GM18498 (cell line): ENCODE data around the gene C2orf74.
"Not testable (repeated sequence)": the region's sequence is repeated elsewhere in the genome, so short reads cannot be mapped to it uniquely, and the experiment has no call there.

Experiments
- ATAC-seq: cut with Tn5 transposase; IDR thresholded peaks from one replicate; pipeline ENCODE4 v1.9.1; 2021; ENCODE audit warnings: mild to moderate bottlenecking, moderate library complexity; ENCODE audit not compliant: unreplicated experiment

C2orf74 gene

DNA sequence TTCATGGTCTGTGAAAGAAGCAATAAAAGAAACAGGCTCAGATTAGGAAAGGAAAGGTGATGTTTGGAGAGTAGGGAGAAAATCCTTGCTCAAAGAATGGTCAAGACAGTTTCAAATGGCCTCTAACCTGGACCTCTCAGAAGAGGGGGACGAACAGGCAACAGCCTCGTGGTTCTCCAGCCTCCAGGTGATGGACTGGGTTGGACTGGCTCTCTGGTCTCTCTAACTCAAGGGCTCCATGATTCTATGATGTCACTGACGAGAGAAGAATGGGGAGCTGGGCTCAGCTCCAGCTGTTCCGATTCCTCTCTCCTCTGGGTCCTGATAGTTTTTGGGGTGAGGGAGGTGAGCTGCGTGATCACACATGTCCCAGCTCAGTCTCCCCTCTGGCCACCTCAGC, at the start of gene C2orf74:
Gene C2orf74 (plus strand): TSS at position 301 of the 400 bp plus-strand sequence. CDS start 327 bp downstream, outside the sequence.
- no peak for ATAC-seq

GRCh38 chr2:61114147-61114546, 47.8 kb upstream of the C2orf74 start:
- ATAC-seq, result no peak

- no peak for ATAC-seq
Measured at GRCh38 chr2:61116302-61116701, 45.7 kb upstream of the C2orf74 start.

DNA sequence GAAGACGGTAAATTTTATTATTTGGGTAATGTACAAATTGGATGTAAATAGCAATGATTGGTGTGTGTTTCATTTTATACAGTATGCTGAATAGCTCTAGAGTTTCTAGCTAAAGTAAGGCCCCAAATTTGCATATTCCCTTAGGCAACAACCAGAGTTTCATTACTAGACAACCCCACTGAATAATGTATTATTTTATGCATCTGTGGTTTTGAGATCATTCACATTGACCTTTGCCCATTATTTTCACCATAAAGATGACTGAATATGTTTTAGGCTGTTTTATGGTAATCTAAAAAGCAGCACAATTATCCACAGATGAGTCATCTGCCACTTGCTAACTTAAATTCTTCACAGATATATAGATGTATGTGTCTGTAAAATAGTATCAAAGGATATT, 44.5 kb upstream of the C2orf74 start:
- peak; percentile 66 for ATAC-seq

DNA sequence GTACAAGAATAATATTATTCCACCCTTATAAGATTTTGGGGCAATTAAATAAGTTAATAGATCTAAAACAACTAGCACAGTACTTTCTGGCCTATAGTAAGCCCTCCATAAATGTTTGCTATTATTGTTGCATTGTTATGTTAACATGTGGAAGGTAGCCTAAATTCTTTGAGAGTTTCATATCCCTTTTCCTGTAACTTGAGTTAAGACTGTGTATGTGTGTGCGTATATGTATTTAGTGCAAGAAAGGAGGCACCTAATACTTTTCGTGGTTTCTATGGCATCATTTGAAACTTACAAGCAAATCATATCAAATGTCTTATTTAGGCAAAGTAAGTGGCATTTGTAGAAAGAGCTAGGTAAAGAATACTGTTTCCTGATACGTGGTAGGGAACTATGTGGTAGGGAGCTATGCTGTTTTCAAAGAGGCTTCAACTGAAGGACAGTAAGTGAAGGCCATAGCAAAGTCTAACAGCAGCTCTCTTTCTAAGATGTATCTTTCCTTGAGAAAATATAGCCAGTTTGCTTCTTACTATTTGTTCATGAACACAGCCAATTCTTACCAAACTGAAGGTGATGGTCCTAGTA, 36.8 kb upstream of the C2orf74 start:
- ATAC-seq, result no peak

DNA sequence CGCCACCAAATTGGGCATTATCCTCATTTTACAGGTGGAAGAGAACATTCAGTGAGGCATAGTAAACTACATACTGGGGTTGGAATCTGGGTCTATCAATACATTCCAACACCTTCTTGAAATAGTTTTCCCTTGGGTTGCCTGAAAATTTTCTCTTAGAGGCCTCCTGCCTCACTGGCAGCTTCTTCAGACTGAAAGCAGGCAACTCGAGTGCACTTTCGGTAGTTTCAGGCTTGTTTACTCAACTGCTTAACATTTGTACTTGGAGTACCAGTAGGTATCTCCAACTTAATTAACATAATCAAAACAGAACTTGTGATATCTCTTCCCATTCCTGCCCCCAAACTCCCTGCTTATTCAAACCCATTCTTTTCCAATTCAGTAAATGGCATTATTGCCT, 36.2 kb upstream of the C2orf74 start:
- ATAC-seq, result no peak

DNA sequence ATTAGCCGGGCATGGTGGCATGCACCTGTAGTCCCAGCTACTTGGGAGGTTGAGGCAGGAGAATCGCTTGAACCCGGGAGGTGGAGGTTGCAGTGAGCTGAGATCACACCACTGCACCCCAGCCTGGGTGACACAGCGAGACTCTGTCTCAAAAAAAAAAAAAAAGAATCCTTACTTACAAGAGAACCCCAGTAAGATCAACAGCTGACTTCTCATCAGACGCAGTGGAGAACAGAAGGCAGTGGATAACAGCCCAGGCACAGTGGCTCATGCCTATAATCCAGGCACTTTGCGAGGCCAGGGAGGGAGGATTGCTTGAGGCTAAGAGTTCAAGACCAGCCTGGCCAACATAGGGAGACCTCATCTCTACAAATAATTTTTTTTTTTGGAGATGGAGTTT, 33.9 kb upstream of the C2orf74 start:
- not testable (repeated sequence) for ATAC-seq

GRCh38 chr2:61134141-61134540, 27.8 kb upstream of the C2orf74 start:
- ATAC-seq, result no peak

DNA sequence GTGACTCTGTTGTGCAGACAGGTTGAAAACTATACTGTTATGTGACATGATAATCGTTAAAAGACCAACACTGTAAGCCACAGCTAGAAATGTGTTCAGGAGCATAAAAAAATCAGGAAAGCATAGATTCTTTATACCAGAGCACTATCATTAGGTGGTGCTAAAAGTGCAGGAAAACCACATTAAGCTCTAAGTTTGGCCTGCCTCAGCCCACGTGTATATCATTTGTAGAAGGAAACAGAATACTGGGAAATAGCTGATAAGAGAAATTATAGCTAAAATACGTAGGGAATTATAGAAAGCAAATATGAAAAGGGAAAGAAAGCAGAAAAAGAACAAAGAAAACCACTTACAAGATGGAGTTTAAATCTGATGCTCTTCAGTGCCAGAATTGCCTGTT, 26.5 kb upstream of the C2orf74 start:
- ATAC-seq, result no peak

GRCh38 chr2:61138859-61139258, 23.1 kb upstream of the C2orf74 start:
- no peak for ATAC-seq

DNA sequence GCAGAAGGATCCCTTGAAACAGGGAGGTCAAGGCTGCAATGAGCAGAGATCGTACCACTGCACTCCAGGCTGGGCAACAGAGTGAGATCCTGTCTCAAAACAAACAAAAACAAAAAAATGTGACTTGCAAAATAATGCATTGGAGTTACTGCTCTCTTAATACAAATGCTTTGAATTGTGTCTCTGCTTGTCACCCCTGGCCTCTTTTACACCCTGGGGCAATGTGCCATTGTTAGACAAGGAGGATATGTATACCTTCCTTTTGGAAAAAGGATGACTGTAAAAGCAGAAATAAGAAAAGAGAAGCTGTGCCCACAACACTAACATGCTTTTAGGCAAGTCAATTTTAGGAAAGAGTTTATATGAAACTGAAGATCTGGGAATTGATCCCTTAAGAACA, 20.8 kb upstream of the C2orf74 start:
- no peak for ATAC-seq

DNA sequence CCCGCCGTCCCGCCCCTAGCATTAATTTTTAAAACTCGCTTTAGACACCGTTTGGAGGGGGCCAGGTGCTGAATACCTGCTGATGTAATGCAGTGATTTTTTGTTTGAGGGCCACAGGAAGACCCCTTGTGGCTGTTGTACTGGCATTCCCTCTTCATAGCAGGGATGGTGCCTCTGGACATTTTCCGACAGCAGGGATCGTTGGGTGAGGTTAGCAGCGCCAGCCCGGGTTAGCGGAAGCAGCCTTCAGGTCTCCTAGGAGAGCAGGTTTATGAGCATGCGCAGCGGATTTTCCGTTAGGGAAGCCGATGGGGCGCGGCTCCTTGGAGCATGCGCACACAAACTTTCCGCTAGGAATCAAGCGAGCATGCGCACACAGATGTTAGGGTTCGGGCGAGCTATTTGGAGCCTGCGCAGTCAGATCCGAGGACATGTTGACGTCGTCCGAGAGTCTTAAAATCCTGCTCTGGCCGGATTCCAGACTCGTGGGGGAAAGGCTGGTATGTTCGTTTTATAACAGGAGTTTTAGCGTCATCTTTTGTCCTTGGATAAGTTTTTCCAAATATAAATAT, 17.2 kb upstream of the C2orf74 start:
- peak; percentile 92 for ATAC-seq

DNA sequence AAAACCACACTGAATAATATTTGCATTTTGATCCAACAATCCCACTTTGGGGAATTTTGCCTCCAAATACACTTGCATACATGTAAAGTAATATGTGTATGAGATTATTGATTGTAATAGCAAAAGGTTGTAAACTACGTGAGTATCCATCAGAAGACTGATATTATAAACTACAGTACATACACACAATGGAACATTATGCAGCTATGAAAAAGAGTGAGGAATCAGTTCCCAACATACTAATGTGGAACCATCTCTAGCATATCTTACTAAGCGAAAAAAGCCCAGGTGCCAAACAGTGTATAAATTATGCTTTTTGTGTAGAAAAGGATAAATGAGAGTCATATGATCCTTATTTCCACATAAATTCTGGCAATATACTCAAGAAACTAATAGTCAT, 16.0 kb upstream of the C2orf74 start:
- ATAC-seq, result no peak

- not testable (repeated sequence) for ATAC-seq
Measured at GRCh38 chr2:61148091-61148490, 13.9 kb upstream of the C2orf74 start.

DNA sequence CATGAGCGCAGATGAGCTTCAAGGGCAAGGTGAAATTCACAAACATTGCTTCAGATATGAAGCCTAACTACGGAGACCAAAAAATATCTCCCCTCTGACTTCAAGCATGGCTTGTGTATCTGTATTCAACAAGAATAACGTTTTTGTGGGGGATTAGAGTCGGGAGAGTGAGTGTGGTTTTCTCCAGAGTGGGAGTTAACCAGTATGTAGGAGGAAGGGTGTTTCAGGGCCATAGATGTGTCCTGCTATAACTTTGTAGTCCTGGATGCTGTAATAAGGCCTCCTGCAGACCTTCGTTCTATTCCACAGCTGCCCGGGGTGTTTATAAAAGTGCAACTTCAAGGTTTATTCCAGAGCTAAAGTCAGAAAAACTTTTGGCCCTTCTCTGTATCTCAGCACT, 12.9 kb upstream of the C2orf74 start:
- no peak for ATAC-seq

DNA sequence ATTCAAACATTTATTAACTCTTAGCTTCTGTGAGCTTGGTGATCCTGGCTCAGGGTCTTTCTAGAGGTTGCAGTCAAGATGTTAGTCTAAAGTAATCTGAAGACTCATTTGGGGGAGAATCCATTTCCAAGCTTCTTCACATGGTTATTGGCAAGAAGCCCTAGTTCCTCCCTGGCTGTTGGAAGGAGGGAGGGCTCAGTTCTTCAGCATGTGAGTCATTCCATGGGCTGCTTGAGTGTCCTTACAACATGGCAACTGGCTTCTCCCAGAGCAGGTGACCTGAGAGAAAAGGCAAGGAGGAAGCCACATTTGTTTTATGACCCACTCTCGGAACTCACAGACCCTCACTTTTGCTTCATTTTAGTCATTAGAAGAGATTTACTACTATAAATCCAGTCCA, 10.6 kb upstream of the C2orf74 start:
- ATAC-seq, result no peak

- ATAC-seq, result no peak
Measured at GRCh38 chr2:61157371-61158003, 4.5 kb upstream of the C2orf74 start.

DNA sequence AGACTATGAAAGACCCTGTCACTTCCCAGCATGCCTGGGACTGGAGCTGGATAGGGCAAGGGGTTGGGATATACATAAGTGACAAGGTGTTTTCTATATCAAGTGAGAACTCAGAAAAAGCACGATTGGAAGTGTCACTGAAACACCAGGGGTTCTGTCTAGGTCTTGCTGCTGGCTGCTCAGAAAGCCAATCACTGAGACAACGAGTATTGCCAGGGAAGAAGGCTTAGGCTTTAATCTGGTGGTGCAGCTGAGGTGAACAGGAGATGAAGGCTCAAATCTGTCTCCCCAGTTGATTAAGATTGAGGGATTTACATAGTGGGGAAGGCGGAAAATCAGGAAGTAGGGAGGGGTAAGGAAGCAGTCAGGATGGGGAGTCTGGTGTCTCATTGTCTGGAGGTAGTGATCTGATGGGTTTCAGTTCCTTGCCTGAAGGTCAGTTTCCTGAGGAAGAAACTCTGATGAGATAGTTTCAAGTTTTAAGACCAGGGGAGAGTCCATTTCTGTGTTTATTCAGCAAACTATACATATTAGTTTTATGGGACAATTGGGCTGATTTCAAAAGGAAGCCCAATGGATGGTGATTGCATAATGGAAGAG, 3.5 kb upstream of the C2orf74 start:
- no peak for ATAC-seq

DNA sequence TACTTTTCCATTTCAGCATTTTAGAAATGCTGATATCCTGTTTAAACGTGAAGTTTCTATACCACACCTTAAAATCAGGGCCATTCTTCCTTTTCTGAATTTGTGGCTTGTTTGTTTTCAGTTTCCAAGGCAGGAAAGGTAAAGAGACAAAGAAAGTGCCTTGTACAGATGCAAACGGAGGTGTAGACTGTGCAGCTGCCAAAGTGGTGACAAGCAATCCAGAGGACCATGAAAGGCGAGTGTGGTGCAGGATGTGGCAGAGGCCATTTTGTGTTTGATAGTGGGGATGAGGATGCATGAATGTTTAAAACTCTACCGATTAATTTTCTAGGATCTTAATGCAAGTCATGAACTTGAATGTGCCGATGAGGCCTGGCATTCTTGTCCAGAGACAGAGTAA, 733 bp downstream of the C2orf74 start:
- ATAC-seq, result no peak

DNA sequence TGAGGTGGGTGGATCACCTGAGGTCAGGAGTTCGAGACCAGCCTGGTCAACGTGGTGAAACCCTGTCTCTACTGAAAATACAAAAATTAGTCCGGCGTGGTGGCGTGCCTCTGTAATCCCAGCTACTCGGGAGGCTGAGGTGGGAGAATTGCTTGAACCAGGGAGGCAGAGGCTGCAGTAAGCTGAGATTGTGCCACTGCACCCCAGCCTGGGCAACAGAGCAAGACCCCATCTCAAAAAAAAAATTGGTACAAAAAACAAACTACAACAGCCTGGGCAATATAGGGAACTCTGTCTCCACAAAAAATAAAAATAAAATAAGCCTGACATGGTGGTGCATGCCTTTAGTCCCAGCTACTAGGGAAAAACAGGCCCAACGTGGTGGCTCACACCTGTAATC, 3.1 kb downstream of the C2orf74 start:
- not testable (repeated sequence) for ATAC-seq

- ATAC-seq, result no peak
Measured at GRCh38 chr2:61165946-61166345, 4.0 kb downstream of the C2orf74 start.

DNA sequence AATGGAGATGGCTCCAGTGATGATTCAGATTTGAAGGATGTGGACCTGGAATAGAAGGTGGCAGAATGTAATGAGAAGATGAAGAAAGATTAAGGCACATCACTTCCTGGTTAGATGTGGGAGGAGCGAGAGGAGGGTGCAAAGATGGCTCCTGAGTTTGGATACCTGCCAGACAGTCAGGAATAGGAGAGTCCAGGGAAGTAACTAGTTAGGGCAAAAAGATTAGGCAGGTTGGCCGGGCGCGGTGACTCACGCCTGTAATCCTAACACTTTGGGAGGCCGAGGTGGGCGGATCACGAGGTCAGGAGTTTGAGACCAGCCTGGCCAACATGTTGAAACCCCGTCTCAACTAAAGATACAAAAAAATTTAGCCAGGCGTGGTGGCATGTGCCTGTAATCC, 5.6 kb downstream of the C2orf74 start:
- no peak for ATAC-seq
